ENCODE measurements around the gene GNAS-AS1.
"Not testable (repeated sequence)": the region's sequence is repeated elsewhere in the genome, so short reads cannot be mapped to it uniquely, and the experiment has no call there.

Gene GNAS-AS1

GRCh38 chr20:58833921-58834320 lies 16.8 kb downstream of the GNAS-AS1 start:
- no peak for DNase-seq

GRCh38 chr20:58832457-58832856 lies 18.2 kb downstream of the GNAS-AS1 start:
- no peak for DNase-seq

- no peak for DNase-seq
Measured at GRCh38 chr20:58829531-58829941, 21.2 kb downstream of the GNAS-AS1 start.

- not testable (repeated sequence) for DNase-seq
Measured at GRCh38 chr20:58828804-58829203, 21.9 kb downstream of the GNAS-AS1 start.

GRCh38 chr20:58828136-58828535 lies 22.6 kb downstream of the GNAS-AS1 start:
- DNase-seq, result no peak

GRCh38 chr20:58826271-58826670 lies 24.4 kb downstream of the GNAS-AS1 start:
- no peak for DNase-seq

- DNase-seq, result no peak
Measured at GRCh38 chr20:58825450-58825849, 25.3 kb downstream of the GNAS-AS1 start.

GRCh38 chr20:58824843-58825242 lies 25.9 kb downstream of the GNAS-AS1 start:
- no peak for DNase-seq

- no peak for DNase-seq
Measured at GRCh38 chr20:58822748-58823730, 27.7 kb downstream of the GNAS-AS1 start.

GRCh38 chr20:58822149-58822548 lies 28.6 kb downstream of the GNAS-AS1 start:
- DNase-seq, result no peak

- DNase-seq, result not testable (repeated sequence)
Measured at GRCh38 chr20:58820515-58820914, 30.2 kb downstream of the GNAS-AS1 start.

GRCh38 chr20:58819921-58820320 lies 30.8 kb downstream of the GNAS-AS1 start:
- no peak for DNase-seq

GRCh38 chr20:58818586-58819285 lies 32.0 kb downstream of the GNAS-AS1 start:
- DNase-seq, result no peak

GRCh38 chr20:58817748-58818147 lies 33.0 kb downstream of the GNAS-AS1 start:
- no peak for DNase-seq

GRCh38 chr20:58816957-58817651 lies 33.6 kb downstream of the GNAS-AS1 start:
- DNase-seq, result no peak

GRCh38 chr20:58816051-58816450 lies 34.7 kb downstream of the GNAS-AS1 start:
- DNase-seq, result no peak

GRCh38 chr20:58815448-58815847 lies 35.3 kb downstream of the GNAS-AS1 start:
- no peak for DNase-seq

GRCh38 chr20:58813369-58813768 lies 37.3 kb downstream of the GNAS-AS1 start:
- no peak for DNase-seq

- DNase-seq, result no peak
Measured at GRCh38 chr20:58811334-58811733, 39.4 kb downstream of the GNAS-AS1 start.

- no peak for DNase-seq
Measured at GRCh38 chr20:58810879-58811250, 39.8 kb downstream of the GNAS-AS1 start.

- DNase-seq, result no peak
Measured at GRCh38 chr20:58810116-58810878, 40.4 kb downstream of the GNAS-AS1 start.

- no peak for DNase-seq
Measured at GRCh38 chr20:58808271-58809046, 42.2 kb downstream of the GNAS-AS1 start.
